Tibial artery (tissue), 4 donors: ENCODE results near the gene NDUFAF2.

Source experiments
- DNase-seq, 2 donors: peaks; one replicate each; pipeline ENCODE4 v3.0.0-alpha.2; 2019
- H3K27ac ChIP-seq, 2 donors: fragments of 200-600 bp; sonication (generic) in 1 of 2; 1 replicate in 1 of 2; 2 replicates in 1 of 2; pipeline ENCODE4 v1.5.1; 2018 to 2019; ENCODE audit warnings: mild to moderate bottlenecking in 1 of 2
- H3K27me3 ChIP-seq, 2 donors: fragments of 200-600 bp; sonication (generic) in 1 of 2; one replicate each; pipeline versions ENCODE4 v1.5.1 to v1.6.0; 2016 to 2019
- H3K36me3 ChIP-seq, 3 donors: fragments of 200-600 bp; sonication (generic) in 2 of 3; one replicate each; pipeline ENCODE4 v1.5.1; 2016 to 2019; ENCODE audit warnings: mild to moderate bottlenecking in 2 of 3
- H3K4me1 ChIP-seq, 4 donors: fragments of 200-600 bp; sonication (generic) in 2 of 4; 1 replicate in 3 of 4; 2 replicates in 1 of 4; pipeline ENCODE4 v1.5.1; 2016 to 2019
- H3K4me3 ChIP-seq, 2 donors: fragments of 200-600 bp; sonication (generic) in 1 of 2; 1 replicate in 1 of 2; 2 replicates in 1 of 2; pipeline ENCODE4 v1.5.1; 2018 to 2019; ENCODE audit warnings: mild to moderate bottlenecking in 2 of 2
- H3K9me3 ChIP-seq, 3 donors: fragments of 200-600 bp; sonication (generic) in 1 of 3; one replicate each; pipeline ENCODE4 v1.5.1; 2016 to 2019
- intact Hi-C: fragments of 100-400 bp; cut with DNase I; formaldehyde crosslinking; loops from one replicate; pipeline ENCODE4 v1.15.0; 2023; ENCODE audit warnings: low total_unique reads
- TF ChIP-seq, protein P1 (sequence below), 2 experiments: fragments of 200-600 bp in 1 of 2; fragments of 450-650 bp in 1 of 2; IDR thresholded peaks; one replicate each; pipeline ENCODE4 v1.5.1; 2017 to 2019; ENCODE audit warnings: antibody characterized with exemption in 2 of 2, mild to moderate bottlenecking in 1 of 2, moderate library complexity in 1 of 2

NDUFAF2 gene

DNA sequence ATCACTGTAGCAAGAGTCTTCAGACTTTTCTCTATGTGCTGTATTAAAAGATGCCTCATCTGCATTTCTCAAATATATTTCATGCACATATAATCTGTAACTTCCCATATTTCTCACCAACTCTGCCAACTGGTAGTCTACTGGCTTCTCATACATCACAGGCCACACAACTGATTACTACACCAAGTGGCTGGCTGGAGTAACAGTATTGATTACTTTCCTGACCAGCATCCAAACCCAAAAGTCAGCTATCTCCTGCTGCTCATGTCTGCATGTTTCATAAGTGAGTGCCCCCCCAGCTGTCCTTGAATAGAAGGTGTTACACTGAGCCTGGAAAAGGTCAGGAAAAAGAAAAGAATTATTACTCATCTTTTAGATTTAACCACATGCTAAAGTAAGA is 17.6 kb upstream of the NDUFAF2 start:
- DNase-seq: no peak
- H3K27me3 ChIP-seq: no peaks in the 10 kb centered on the region
- TF ChIP-seq, protein P1, sequence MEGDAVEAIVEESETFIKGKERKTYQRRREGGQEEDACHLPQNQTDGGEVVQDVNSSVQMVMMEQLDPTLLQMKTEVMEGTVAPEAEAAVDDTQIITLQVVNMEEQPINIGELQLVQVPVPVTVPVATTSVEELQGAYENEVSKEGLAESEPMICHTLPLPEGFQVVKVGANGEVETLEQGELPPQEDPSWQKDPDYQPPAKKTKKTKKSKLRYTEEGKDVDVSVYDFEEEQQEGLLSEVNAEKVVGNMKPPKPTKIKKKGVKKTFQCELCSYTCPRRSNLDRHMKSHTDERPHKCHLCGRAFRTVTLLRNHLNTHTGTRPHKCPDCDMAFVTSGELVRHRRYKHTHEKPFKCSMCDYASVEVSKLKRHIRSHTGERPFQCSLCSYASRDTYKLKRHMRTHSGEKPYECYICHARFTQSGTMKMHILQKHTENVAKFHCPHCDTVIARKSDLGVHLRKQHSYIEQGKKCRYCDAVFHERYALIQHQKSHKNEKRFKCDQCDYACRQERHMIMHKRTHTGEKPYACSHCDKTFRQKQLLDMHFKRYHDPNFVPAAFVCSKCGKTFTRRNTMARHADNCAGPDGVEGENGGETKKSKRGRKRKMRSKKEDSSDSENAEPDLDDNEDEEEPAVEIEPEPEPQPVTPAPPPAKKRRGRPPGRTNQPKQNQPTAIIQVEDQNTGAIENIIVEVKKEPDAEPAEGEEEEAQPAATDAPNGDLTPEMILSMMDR (IDR thresholded peaks at IDR 0.05): no peak
- no peak overlapping the region for H3K27ac ChIP-seq
- no peak overlapping the region for H3K4me3 ChIP-seq
- no peaks in the 10 kb centered on the region for H3K9me3 ChIP-seq
- no peaks in the 10 kb centered on the region for H3K4me1 ChIP-seq
- intact Hi-C loops: no loop called here
- H3K36me3 ChIP-seq: peaks cover 18 to 25% (median 20%) of the 10 kb centered on the region in 3 donors

DNA sequence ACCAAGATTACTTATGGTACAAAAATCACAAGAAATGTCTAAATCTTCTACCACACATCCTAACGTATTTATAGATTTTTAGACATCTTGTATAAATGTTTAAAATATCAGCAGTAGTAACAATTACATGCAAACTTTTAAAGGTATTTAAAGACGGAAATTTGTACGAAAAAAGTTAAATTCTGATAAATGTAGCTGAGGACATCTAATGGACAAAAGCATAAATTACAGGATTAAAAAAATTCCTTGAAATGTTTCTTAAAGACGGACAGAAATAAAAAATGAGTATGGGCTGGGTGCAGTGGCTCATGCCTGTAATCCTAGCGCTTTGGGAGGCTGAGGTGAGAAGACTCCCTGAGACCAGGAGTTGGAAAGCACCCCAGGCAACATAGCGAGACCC is 16.0 kb upstream of the NDUFAF2 start:
- no peak for DNase-seq
- TF ChIP-seq, protein P1 (IDR thresholded peaks at IDR 0.05): no peak
- Histone ChIP-seq H3K27me3 (no peaks in the 10 kb centered on the region), H3K4me3 (no peak overlapping the region), H3K36me3 (peaks cover 18 to 25% (median 20%) of the 10 kb centered on the region in 3 donors), H3K9me3 (no peaks in the 10 kb centered on the region), H3K27ac (no peak overlapping the region), H3K4me1 (no peaks in the 10 kb centered on the region)
- intact Hi-C loops: no loop called here

DNA sequence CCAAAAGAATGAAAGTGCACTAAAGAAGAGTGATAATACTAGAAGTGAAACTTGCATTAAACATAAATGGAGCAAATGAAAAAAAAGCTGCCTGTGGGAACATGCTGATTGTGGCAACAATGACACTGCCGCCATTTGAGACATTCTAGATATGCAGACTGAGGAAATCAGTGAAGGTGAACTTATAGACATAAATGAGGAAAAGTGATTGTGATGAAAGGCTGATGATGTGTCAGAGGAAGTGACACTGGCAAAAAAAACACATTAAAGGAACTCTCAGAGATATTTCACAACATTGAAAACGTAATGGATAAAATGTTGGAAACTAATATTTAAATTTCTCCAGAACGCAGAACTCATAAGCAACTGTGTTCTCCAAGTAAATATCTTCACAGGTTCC is 1.4 kb upstream of the NDUFAF2 start:
- Histone ChIP-seq H3K27ac (no peak overlapping the region), H3K27me3 (no peaks in the 10 kb centered on the region), H3K9me3 (no peaks in the 10 kb centered on the region), H3K4me1 (peaks cover 0 to 20% (median 4%) of the 10 kb centered on the region in 4 donors), H3K4me3 (no peak overlapping the region), H3K36me3 (no peaks in the 10 kb centered on the region)
- DNase-seq: no peak
- intact Hi-C loops: loop anchor here (10.0 kb wide), 2 partner anchors 221 to 391 kb away; partner anchors contain the start of genes SMIM15 and ZSWIM6
- TF ChIP-seq, protein P1 (IDR thresholded peaks at IDR 0.05): no peak

DNA sequence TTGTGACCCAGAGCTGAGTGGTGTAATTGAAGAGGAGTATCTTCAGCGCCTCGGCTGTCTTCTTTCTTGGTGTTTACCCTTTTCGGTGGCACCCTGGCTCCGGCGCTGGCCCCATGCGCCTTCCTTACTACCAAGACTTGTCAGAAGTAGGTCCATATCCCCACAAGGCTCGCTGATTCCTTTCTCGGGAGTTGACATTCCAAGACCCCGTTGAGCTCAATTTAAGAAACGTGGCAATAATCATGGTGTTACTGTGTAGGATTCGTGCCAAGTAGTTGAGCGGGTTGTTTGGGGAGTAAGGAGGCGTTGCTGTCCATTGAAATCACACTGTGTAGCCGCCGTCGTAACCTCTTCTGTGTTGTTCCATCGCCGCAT is 795 bp downstream of the NDUFAF2 start:
- Histone ChIP-seq H3K27me3 (no peaks in the 10 kb centered on the region), H3K36me3 (no peaks in the 10 kb centered on the region), H3K27ac (peak overlapping the region; percentile 78 to 89), H3K4me1 (peaks cover 0 to 20% (median 4%) of the 10 kb centered on the region in 4 donors), H3K9me3 (no peaks in the 10 kb centered on the region), H3K4me3 (peak overlapping the region; percentile 68 to 86)
- intact Hi-C loops: loop anchor here (10.0 kb wide), 2 partner anchors 219 to 389 kb away; partner anchors contain the start of genes SMIM15 and ZSWIM6
- TF ChIP-seq, protein P1 (IDR thresholded peaks at IDR 0.05): no peak
- peak; percentile 41 to 69 for DNase-seq

DNA sequence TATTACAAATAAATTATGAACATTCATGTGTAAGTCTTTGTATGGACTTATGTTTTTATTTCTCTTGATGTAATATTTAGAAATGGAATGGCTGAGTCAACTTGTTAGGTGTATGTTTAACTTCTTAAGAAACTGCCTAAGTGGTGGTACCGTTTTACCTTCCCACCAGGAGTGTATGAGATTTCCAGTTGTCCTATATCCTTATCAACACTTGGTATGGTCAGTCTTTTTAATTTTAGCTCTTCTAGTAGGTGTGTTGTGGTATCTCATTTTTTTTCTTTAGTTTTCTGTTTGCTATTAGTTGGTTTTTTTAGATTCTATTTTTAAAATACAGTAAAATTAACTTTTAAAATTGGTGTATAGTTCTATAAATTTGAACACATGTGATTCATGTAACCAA is 3.7 kb downstream of the NDUFAF2 start:
- H3K27ac ChIP-seq: no peak overlapping the region
- H3K4me3 ChIP-seq: no peak overlapping the region
- TF ChIP-seq, protein P1 (IDR thresholded peaks at IDR 0.05): no peak
- peaks cover 0 to 20% (median 3%) of the 10 kb centered on the region in 4 donors for H3K4me1 ChIP-seq
- no peaks in the 10 kb centered on the region for H3K36me3 ChIP-seq
- no peak for DNase-seq
- no peaks in the 10 kb centered on the region for H3K9me3 ChIP-seq
- intact Hi-C loops: loop anchor here (10.0 kb wide), 2 partner anchors 216 to 386 kb away; partner anchors contain the start of genes SMIM15 and ZSWIM6
- H3K27me3 ChIP-seq: no peaks in the 10 kb centered on the region

DNA sequence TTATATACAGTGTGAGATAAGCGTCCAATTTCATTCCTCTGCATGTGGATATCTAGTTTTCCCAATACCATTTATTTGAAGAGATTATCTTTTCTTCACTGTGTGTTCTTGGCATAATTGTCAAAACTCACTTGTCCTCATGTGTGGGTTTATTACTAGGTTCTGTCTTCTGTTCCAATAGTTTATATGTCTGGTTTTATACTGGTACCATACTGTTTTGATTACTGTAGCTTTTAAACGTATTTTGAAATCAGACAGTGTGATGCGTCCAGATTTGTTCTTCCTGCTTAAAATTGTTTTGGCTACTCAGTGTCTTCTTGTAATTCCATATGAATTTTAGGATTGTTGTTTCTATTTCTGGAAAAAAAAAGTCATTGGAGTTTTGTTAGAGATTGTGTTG is 10.2 kb downstream of the NDUFAF2 start:
- TF ChIP-seq, protein P1 (IDR thresholded peaks at IDR 0.05): no peak
- intact Hi-C loops: no loop called here

More for the DNA sequence above, 10.2 kb downstream of the NDUFAF2 start:
- H3K9me3 ChIP-seq: peaks cover 0 to 3% (median 0%) of the 10 kb centered on the region in 3 donors
- no peaks in the 10 kb centered on the region for H3K4me1 ChIP-seq
- no peak for DNase-seq
- no peak overlapping the region for H3K27ac ChIP-seq
- no peak overlapping the region for H3K4me3 ChIP-seq
- no peaks in the 10 kb centered on the region for H3K27me3 ChIP-seq
- H3K36me3 ChIP-seq: no peaks in the 10 kb centered on the region
